BE2C (cell line): Measurements from ENCODE around the gene PREX1.

Experiments
- DNase-seq: peaks from one replicate; pipeline ENCODE4 v3.0.0-alpha.2; 2020
- H3K27me3 ChIP-seq: fragments of 250-450 bp; sonication (Bioruptor Pico); 2 replicates; pipeline ENCODE4 v1.5.1; 2020; ENCODE audit warnings: mild to moderate bottlenecking
- H3K36me3 ChIP-seq: fragments of 250-450 bp; sonication (Bioruptor Pico); 2 replicates; pipeline ENCODE4 v1.5.1; 2020; ENCODE audit warnings: mild to moderate bottlenecking
- H3K4me1 ChIP-seq: fragments of 250-450 bp; sonication (Bioruptor Pico); 2 replicates; pipeline ENCODE4 v1.5.1; 2020
- H3K4me3 ChIP-seq: 2 replicates; pipeline ENCODE4 v1.5.1; 2011; ENCODE audit warnings: low read depth, low read length
- H3K9me3 ChIP-seq: fragments of 250-450 bp; sonication (Bioruptor Pico); 2 replicates; pipeline ENCODE4 v1.5.1; 2020
- CTCF ChIP-seq: IDR thresholded peaks from 2 replicates; pipeline ENCODE4 v1.5.1; 2012; ENCODE audit warnings: mild to moderate bottlenecking, low read depth, low read length

The PREX1 gene

GRCh38 chr20:48805716-48806115, 22.1 kb downstream of the PREX1 start:
- no peak for DNase-seq
- H3K4me3 ChIP-seq, result no peak overlapping the region
- no peak for TF ChIP-seq CTCF
- no peaks in the 10 kb centered on the region for H3K4me1 ChIP-seq
- no peaks in the 10 kb centered on the region for H3K9me3 ChIP-seq
- no peaks in the 10 kb centered on the region for H3K36me3 ChIP-seq
- no peaks in the 10 kb centered on the region for H3K27me3 ChIP-seq

DNA sequence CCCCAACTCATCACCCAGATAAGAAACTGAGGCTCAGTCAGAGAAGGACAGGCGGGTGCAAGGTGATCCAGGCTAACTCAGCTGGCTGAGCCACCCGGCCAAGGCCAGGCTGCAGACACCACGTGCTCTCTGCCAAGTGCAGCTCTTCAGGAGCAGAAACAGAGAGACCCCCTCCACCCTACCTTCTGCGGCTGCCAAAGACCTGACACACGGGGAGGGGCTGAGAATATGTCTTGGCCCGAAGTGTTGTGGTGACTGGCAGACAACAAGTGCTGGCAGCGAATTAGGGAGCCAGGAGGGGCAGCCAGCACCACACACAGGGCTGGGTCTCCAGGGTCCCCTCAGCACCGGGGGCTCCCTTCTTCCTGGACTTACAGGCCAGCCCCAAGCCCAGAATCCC, 22.5 kb downstream of the PREX1 start:
- no peak for TF ChIP-seq CTCF
- no peaks in the 10 kb centered on the region for H3K36me3 ChIP-seq

DNA sequence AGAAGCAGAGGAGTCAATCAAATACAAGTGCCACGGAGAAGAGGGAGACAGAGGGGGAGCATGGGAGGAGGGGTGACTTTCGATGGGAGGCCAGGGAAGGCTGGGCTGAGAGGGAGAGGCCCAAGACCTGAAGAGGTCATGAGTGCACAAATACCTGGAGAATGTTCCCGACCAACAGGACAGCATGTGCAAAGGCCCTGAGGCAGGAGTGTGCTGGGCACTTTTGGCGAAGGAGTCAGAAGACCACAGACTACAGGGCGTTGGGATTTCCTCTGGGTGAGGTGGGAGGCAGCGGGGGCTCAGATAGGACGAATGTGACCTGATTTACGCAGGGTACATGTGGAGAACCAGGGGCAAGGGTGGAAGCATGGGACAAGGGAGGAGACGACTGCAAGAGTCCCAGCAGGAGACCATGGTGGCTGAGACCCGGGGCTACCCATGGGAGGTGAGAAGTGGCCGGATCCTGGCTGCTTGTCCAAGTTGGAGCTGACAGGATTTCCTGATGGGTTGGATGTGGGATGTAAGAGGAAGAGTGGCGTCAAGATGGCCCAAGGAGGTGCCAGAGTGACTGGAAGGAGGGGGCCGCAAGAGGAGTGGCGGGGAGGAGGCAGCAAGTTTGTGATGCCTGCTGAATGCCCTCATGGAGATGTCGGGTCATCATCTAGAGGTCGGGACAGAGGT, 23.4 kb downstream of the PREX1 start:
- no peaks in the 10 kb centered on the region for H3K27me3 ChIP-seq
- H3K4me1 ChIP-seq, result no peaks in the 10 kb centered on the region
- H3K36me3 ChIP-seq, result no peaks in the 10 kb centered on the region
- H3K9me3 ChIP-seq, result no peaks in the 10 kb centered on the region
- no peak for TF ChIP-seq CTCF
- no peak overlapping the region for H3K4me3 ChIP-seq
- no peak for DNase-seq

More for the DNA sequence above, 22.5 kb downstream of the PREX1 start:
- no peaks in the 10 kb centered on the region for H3K27me3 ChIP-seq
- no peak overlapping the region for H3K4me3 ChIP-seq
- no peaks in the 10 kb centered on the region for H3K4me1 ChIP-seq
- no peaks in the 10 kb centered on the region for H3K9me3 ChIP-seq
- DNase-seq, result no peak

GRCh38 chr20:48803176-48804053, 24.4 kb downstream of the PREX1 start:
- Histone ChIP-seq H3K9me3 (no peaks in the 10 kb centered on the region), H3K27me3 (no peaks in the 10 kb centered on the region), H3K36me3 (no peaks in the 10 kb centered on the region), H3K4me3 (no peak overlapping the region), H3K4me1 (no peaks in the 10 kb centered on the region)
- TF ChIP-seq CTCF, result no peak
- no peak for DNase-seq

- no peak for TF ChIP-seq CTCF
- Histone ChIP-seq H3K4me3 (no peak overlapping the region), H3K4me1 (no peaks in the 10 kb centered on the region), H3K36me3 (no peaks in the 10 kb centered on the region), H3K9me3 (no peaks in the 10 kb centered on the region), H3K27me3 (no peaks in the 10 kb centered on the region)
- no peak for DNase-seq
Measured at GRCh38 chr20:48802647-48803046, 25.2 kb downstream of the PREX1 start.

DNA sequence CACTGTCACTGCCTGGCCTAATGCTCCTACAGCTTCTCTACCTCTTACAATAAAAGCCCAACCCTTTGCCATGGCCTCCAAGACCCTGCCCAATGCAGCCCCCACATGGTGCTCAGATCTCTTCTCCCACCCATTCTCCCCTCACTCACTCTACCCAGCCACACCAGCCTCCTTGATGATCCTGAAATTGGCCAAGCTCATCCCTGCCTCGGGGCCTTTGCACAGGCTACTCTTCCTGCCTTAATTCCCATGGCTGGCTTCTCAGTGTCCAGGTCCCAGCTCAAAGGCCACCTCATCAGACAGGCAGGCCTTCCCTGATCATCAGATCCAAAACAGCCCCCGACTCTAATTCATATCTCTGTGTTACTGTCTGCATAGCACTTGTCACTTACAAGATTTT, 25.6 kb downstream of the PREX1 start:
- no peak for TF ChIP-seq CTCF
- no peak for DNase-seq

More for the DNA sequence above, 25.6 kb downstream of the PREX1 start:
- Histone ChIP-seq H3K27me3 (no peaks in the 10 kb centered on the region), H3K36me3 (no peaks in the 10 kb centered on the region), H3K4me1 (no peaks in the 10 kb centered on the region), H3K9me3 (no peaks in the 10 kb centered on the region), H3K4me3 (no peak overlapping the region)
